OCI-LY1 (cell line): ENCODE data around the gene AKTIP.

ENCODE experiments used
- EZH2 ChIP-seq: fragments of 200-600 bp; sonication (generic), shearing (Covaris generic); IDR thresholded peaks from 2 replicates; pipeline ENCODE4 v1.8.0; 2017; ENCODE audit warnings: borderline replicate concordance, mixed run types, mild to moderate bottlenecking, antibody characterized with exemption, low read length, moderate library complexity, mixed read lengths
- TF ChIP-seq, protein P1 (sequence below): fragments of 200-600 bp; sonication (generic), shearing (Covaris generic); IDR thresholded peaks from 2 replicates; pipeline ENCODE4 v1.5.1; 2017; ENCODE audit warnings: mild to moderate bottlenecking, antibody characterized with exemption, low read length, moderate library complexity, mixed read lengths

DNA sequence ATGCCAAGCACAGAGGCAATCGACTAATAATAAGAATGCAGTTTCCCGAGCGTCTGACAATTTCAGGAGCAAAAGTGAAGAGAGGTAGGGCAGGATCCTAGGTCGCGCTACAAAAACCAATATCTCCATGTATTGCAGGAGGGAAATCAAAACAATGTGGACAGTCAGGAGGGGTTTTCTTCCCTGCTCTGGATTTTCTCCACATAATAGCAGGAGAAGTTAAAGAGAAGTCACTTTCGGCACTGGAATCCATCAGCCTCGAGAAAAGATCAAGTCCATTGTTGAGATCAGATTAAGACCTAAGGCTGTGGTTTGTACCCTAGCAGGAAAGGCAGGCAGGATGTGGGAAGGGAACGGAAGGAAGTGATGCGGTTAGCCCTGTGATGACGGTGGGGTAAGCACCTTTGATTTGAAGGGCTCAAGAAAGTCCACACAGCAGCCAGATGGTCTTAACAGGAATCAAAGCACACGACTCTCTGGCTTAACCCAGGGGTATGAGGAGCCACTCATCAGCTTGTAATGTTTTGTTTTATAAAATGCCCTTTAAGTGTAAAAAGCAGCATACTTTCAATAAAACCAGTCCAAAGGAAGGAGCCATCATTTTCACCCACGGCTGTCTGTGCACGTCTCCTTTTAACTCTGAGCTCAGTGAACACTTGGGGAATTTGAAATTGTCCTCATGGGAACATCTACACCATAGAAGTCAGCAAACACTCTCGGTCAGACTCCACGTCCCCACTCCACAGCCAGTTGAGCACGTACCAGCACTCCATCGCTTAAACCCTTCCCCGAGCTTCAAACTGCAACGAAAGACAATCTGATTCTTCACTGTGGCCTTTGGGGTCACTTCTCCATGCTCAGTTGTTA is 15.8 kb upstream of the AKTIP start:
- TF ChIP-seq, protein P1, sequence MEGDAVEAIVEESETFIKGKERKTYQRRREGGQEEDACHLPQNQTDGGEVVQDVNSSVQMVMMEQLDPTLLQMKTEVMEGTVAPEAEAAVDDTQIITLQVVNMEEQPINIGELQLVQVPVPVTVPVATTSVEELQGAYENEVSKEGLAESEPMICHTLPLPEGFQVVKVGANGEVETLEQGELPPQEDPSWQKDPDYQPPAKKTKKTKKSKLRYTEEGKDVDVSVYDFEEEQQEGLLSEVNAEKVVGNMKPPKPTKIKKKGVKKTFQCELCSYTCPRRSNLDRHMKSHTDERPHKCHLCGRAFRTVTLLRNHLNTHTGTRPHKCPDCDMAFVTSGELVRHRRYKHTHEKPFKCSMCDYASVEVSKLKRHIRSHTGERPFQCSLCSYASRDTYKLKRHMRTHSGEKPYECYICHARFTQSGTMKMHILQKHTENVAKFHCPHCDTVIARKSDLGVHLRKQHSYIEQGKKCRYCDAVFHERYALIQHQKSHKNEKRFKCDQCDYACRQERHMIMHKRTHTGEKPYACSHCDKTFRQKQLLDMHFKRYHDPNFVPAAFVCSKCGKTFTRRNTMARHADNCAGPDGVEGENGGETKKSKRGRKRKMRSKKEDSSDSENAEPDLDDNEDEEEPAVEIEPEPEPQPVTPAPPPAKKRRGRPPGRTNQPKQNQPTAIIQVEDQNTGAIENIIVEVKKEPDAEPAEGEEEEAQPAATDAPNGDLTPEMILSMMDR = no peak
- TF ChIP-seq EZH2 = no peak
